ENCODE data around the gene UBE2O.

The UBE2O gene

GRCh38 chr17:76444518-76445311, 8.2 kb downstream of the UBE2O start:
- no peaks in the 10 kb centered on the region for H3K36me3 ChIP-seq (replicated peaks; ENCODE audit: low read depth, low read length)

GRCh38 chr17:76442341-76443338, 10.3 kb downstream of the UBE2O start:
- peaks cover 85% of the 10 kb centered on the region for H4K20me1 ChIP-seq (ENCODE audit: insufficient read depth, low read length)
- TF ChIP-seq EZH2phosphoT487 (IDR thresholded peaks at IDR 0.05; ENCODE audit: low read depth) (no peak), CTCF (IDR thresholded peaks at IDR 0.05; ENCODE audit: low read depth, low read length) (no peak)
- H3K36me3 ChIP-seq (replicated peaks; ENCODE audit: low read depth, low read length), result no peaks in the 10 kb centered on the region
- no peaks in the 10 kb centered on the region for H3K9me3 ChIP-seq (ENCODE audit: insufficient read depth, low read length)
- H3K79me2 ChIP-seq (ENCODE audit: low read length), result peaks cover 98% of the 10 kb centered on the region
- no peaks in the 10 kb centered on the region for H3K27me3 ChIP-seq (ENCODE audit: low read depth, low read length)
- peaks cover 15% of the 10 kb centered on the region for H3K4me1 ChIP-seq (ENCODE audit: low read length)
- H3K27ac ChIP-seq (ENCODE audit: low read length), result no peak overlapping the region
- no peak overlapping the region for H3K4me3 ChIP-seq (ENCODE audit: low read length)
- H3K4me2 ChIP-seq (ENCODE audit: low read length), result no peak overlapping the region
- no peak overlapping the region for H3K9ac ChIP-seq (ENCODE audit: low read length)
- no peak overlapping the region for H2AFZ ChIP-seq (ENCODE audit: low read depth, low read length)

More at GRCh38 chr17:76444518-76445311, 8.2 kb downstream of the UBE2O start:
- Histone ChIP-seq H2AFZ (ENCODE audit: low read depth, low read length) (no peak overlapping the region), H3K79me2 (ENCODE audit: low read length) (peaks cover 98% of the 10 kb centered on the region), H3K27me3 (ENCODE audit: low read depth, low read length) (no peaks in the 10 kb centered on the region), H3K9ac (ENCODE audit: low read length) (no peak overlapping the region), H3K4me3 (ENCODE audit: low read length) (no peak overlapping the region), H4K20me1 (ENCODE audit: insufficient read depth, low read length) (peaks cover 83% of the 10 kb centered on the region), H3K4me1 (ENCODE audit: low read length) (peaks cover 25% of the 10 kb centered on the region), H3K4me2 (ENCODE audit: low read length) (no peak overlapping the region), H3K27ac (ENCODE audit: low read length) (no peak overlapping the region), H3K9me3 (ENCODE audit: insufficient read depth, low read length) (no peaks in the 10 kb centered on the region)
- TF ChIP-seq CTCF (IDR thresholded peaks at IDR 0.05; ENCODE audit: low read depth, low read length) (no peak), EZH2phosphoT487 (IDR thresholded peaks at IDR 0.05; ENCODE audit: low read depth) (no peak)

DNA sequence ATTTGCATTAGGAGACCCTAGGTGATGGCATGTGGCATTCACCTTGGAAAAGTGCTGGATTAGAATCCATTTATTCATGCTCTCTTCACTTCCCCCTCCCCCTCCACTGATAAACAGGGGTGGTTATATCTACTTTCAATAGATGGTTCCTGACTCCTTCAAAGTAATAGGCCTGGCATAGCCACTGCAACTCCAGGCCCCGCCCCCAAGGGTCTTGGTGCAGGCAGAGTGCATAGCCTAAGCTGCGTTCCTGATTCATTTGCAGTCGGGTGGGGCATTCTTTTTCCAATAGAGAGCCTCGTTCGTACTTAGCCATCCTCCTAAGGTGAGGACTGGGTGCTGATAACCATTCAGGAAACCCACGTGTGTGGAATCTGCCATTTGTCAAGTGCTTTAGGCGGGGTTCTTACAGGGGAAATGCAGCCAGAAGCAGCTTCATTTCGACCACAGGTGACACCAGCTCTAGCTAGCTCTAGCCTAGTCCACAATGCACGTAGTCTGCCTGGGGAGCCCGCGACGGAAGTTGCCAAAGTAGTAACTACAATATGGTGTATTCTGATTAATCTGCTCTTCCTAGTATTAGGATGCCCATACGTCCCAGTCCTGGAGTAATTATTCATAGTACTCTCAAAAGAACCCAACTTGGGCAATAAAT, 11.1 kb downstream of the UBE2O start:
- H3K9ac ChIP-seq (ENCODE audit: low read length), result no peak overlapping the region

More for the DNA sequence above, 11.1 kb downstream of the UBE2O start:
- H3K27me3 ChIP-seq (ENCODE audit: low read depth, low read length), result no peaks in the 10 kb centered on the region
- no peak overlapping the region for H3K4me2 ChIP-seq (ENCODE audit: low read length)
- no peak overlapping the region for H3K4me3 ChIP-seq (ENCODE audit: low read length)
- no peak overlapping the region for H3K27ac ChIP-seq (ENCODE audit: low read length)
- no peak overlapping the region for H2AFZ ChIP-seq (ENCODE audit: low read depth, low read length)
- no peaks in the 10 kb centered on the region for H3K36me3 ChIP-seq (replicated peaks; ENCODE audit: low read depth, low read length)
- peaks cover 80% of the 10 kb centered on the region for H4K20me1 ChIP-seq (ENCODE audit: insufficient read depth, low read length)
- no peaks in the 10 kb centered on the region for H3K9me3 ChIP-seq (ENCODE audit: insufficient read depth, low read length)
- no peak for TF ChIP-seq CTCF (IDR thresholded peaks at IDR 0.05; ENCODE audit: low read depth, low read length)
- TF ChIP-seq EZH2phosphoT487 (IDR thresholded peaks at IDR 0.05; ENCODE audit: low read depth), result no peak
- H3K4me1 ChIP-seq (ENCODE audit: low read length), result peaks cover 15% of the 10 kb centered on the region
- H3K79me2 ChIP-seq (ENCODE audit: low read length), result peaks cover 94% of the 10 kb centered on the region
